OCI-LY7 (cell line): ENCODE measurements around the gene PTPMT1.
"Not testable (repeated sequence)": the region's sequence is repeated elsewhere in the genome, so short reads cannot be mapped to it uniquely, and the experiment has no call there.

Experiments
- CTCF ChIP-seq: fragments of 200-600 bp; sonication (generic); conservative IDR thresholded peaks from 2 replicates; pipeline ENCODE4 v1.5.1; 2014; ENCODE audit warnings: mild to moderate bottlenecking, antibody characterized with exemption, low read length, moderate library complexity, mixed read lengths
- EZH2phosphoT487 ChIP-seq: fragments of 200-600 bp; sonication (generic); IDR thresholded peaks from 2 replicates; pipeline ENCODE4 v1.6.1; 2018; ENCODE audit warnings: low read depth, borderline replicate concordance, mild to moderate bottlenecking, mixed run types, antibody characterized with exemption, low read length, moderate library complexity, mixed read lengths

- TF ChIP-seq CTCF, EZH2phosphoT487: not testable (repeated sequence)
These were observed 39.4 kb upstream of the PTPMT1 start for GRCh38 chr11:47526032-47526431.
